Measurements from ENCODE around the gene TNNT2. TPM values are rescaled to one million over a fixed set of nuclear protein-coding genes. Genes with fewer than 3 reads are reported as not detected.

TNNT2 gene
- total and polyA plus RNA-seq, 2 donors (not counting 1 experiment from before 2014, with no cell fraction given): 1.4 TPM; not detected in 1

GRCh38 chr1:201329801-201330200 lies 47.7 kb downstream of the TNNT2 start:
- Histone ChIP-seq H4K20me1 (ENCODE audit: control insufficient read depth, extremely low read depth, insufficient read depth, low read length) (no peaks in the 10 kb centered on the region), H3K9ac (ENCODE audit: insufficient read depth, low read length) (no peak overlapping the region), H3K36me3 (ENCODE audit: control insufficient read depth, insufficient read depth, low read length) (no peaks in the 10 kb centered on the region), H3K27ac (ENCODE audit: insufficient read depth, low read length) (no peak overlapping the region), H3K27me3 (ENCODE audit: control insufficient read depth, insufficient read depth, low read length) (peaks cover 15% of the 10 kb centered on the region), H3K4me2 (ENCODE audit: extremely low read depth, insufficient read depth, low read length) (no peak overlapping the region), H2AFZ (ENCODE audit: low read length) (no peak overlapping the region), H3K79me2 (ENCODE audit: control insufficient read depth, insufficient read depth, low read length) (no peaks in the 10 kb centered on the region), H3K4me3 (replicated peaks in 1 of 4; ENCODE audit: control extremely low read depth in 1 of 4, insufficient read depth in 1 of 4, low read depth in 3 of 4, low read length in 4 of 4) (no peak overlapping the region), H3K4me1 (ENCODE audit: control insufficient read depth, extremely low read depth, insufficient read depth, low read length) (no peaks in the 10 kb centered on the region), H3K9me3 (ENCODE audit: control insufficient read depth, insufficient read depth, low read depth, low read length) (no peaks in the 10 kb centered on the region)
- TF ChIP-seq CTCF (conservative IDR thresholded peaks at IDR 0.05 in 1 of 2, IDR thresholded peaks at IDR 0.05 in 1 of 2; ENCODE audit: low read depth in 1 of 2, low read length in 2 of 2): no peak
- peak; percentile 48 for TF ChIP-seq EZH2 (IDR thresholded peaks at IDR 0.05; ENCODE audit: low read length, missing control alignments)
- DNase-seq (ENCODE audit: low read depth in 2 of 2): peak in 1 of 2 donors; percentile 16

GRCh38 chr1:201329286-201329685 lies 48.2 kb downstream of the TNNT2 start:
- no peak overlapping the region for H3K27ac ChIP-seq (ENCODE audit: insufficient read depth, low read length)
- TF ChIP-seq CTCF (conservative IDR thresholded peaks at IDR 0.05 in 1 of 2, IDR thresholded peaks at IDR 0.05 in 1 of 2; ENCODE audit: low read depth in 1 of 2, low read length in 2 of 2): no peak
- no peak for TF ChIP-seq EZH2 (IDR thresholded peaks at IDR 0.05; ENCODE audit: low read length, missing control alignments)
- no peaks in the 10 kb centered on the region for H3K4me1 ChIP-seq (ENCODE audit: control insufficient read depth, extremely low read depth, insufficient read depth, low read length)
- no peak overlapping the region for H3K4me3 ChIP-seq (replicated peaks in 1 of 4; ENCODE audit: control extremely low read depth in 1 of 4, insufficient read depth in 1 of 4, low read depth in 3 of 4, low read length in 4 of 4)
- no peak overlapping the region for H3K9ac ChIP-seq (ENCODE audit: insufficient read depth, low read length)
- DNase-seq (ENCODE audit: low read depth in 2 of 2): peak; percentile 53 to 69
- H3K27me3 ChIP-seq (ENCODE audit: control insufficient read depth, insufficient read depth, low read length): peaks cover 11% of the 10 kb centered on the region
- no peaks in the 10 kb centered on the region for H3K9me3 ChIP-seq (ENCODE audit: control insufficient read depth, insufficient read depth, low read depth, low read length)
- no peaks in the 10 kb centered on the region for H3K79me2 ChIP-seq (ENCODE audit: control insufficient read depth, insufficient read depth, low read length)
- H3K36me3 ChIP-seq (ENCODE audit: control insufficient read depth, insufficient read depth, low read length): no peaks in the 10 kb centered on the region
- no peak overlapping the region for H3K4me2 ChIP-seq (ENCODE audit: extremely low read depth, insufficient read depth, low read length)
- H4K20me1 ChIP-seq (ENCODE audit: control insufficient read depth, extremely low read depth, insufficient read depth, low read length): no peaks in the 10 kb centered on the region
- H2AFZ ChIP-seq (ENCODE audit: low read length): no peak overlapping the region

GRCh38 chr1:201328576-201328975 lies 48.9 kb downstream of the TNNT2 start:
- H2AFZ ChIP-seq (ENCODE audit: low read length): no peak overlapping the region
- H3K4me1 ChIP-seq (ENCODE audit: control insufficient read depth, extremely low read depth, insufficient read depth, low read length): no peaks in the 10 kb centered on the region
- no peak overlapping the region for H3K9ac ChIP-seq (ENCODE audit: insufficient read depth, low read length)
- H3K4me3 ChIP-seq (replicated peaks in 1 of 4; ENCODE audit: control extremely low read depth in 1 of 4, insufficient read depth in 1 of 4, low read depth in 3 of 4, low read length in 4 of 4): no peak overlapping the region
- no peak overlapping the region for H3K4me2 ChIP-seq (ENCODE audit: extremely low read depth, insufficient read depth, low read length)
- no peaks in the 10 kb centered on the region for H4K20me1 ChIP-seq (ENCODE audit: control insufficient read depth, extremely low read depth, insufficient read depth, low read length)
- H3K9me3 ChIP-seq (ENCODE audit: control insufficient read depth, insufficient read depth, low read depth, low read length): no peaks in the 10 kb centered on the region
- H3K79me2 ChIP-seq (ENCODE audit: control insufficient read depth, insufficient read depth, low read length): no peaks in the 10 kb centered on the region
- no peak for DNase-seq (ENCODE audit: low read depth in 2 of 2)
- TF ChIP-seq EZH2 (IDR thresholded peaks at IDR 0.05; ENCODE audit: low read length, missing control alignments) (no peak), CTCF (conservative IDR thresholded peaks at IDR 0.05 in 1 of 2, IDR thresholded peaks at IDR 0.05 in 1 of 2; ENCODE audit: low read depth in 1 of 2, low read length in 2 of 2) (no peak)
- H3K27me3 ChIP-seq (ENCODE audit: control insufficient read depth, insufficient read depth, low read length): peaks cover 11% of the 10 kb centered on the region
- H3K27ac ChIP-seq (ENCODE audit: insufficient read depth, low read length): no peak overlapping the region
- H3K36me3 ChIP-seq (ENCODE audit: control insufficient read depth, insufficient read depth, low read length): no peaks in the 10 kb centered on the region

Measured in fibroblast of lung (primary cell).